Measurements from ENCODE around the gene NIM1K.

DNA sequence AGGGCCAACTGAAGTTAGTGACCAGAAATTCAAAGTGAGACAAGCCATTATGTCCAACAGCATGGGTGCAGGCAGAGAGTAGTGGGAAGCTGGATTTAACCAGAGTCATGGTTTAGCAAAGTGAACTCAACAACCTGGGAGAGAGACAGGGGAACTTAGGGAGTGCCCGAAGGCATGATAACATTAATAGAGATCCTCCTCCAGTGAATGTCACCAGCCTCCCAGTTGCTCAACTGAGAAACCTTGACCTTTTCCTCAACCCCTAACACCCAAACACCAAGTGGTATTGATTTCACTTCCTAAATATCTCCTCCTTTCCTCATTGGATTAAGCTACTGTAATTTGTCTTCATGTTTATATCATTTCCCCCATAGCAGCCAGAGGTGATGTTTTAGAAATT, 78.6 kb downstream of the NIM1K start:
- no peak for TF ChIP-seq POLR2A (IDR thresholded peaks at IDR 0.05; ENCODE audit: low read length)
- TF ChIP-seq GATA1 (IDR thresholded peaks at IDR 0.05; ENCODE audit: low read depth, low read length) = no peak
